Activated CD8-positive, alpha-beta memory T cell treated with anti-CD3 and anti-CD28 coated beads, Interleukin-2, amount 50 U/mL, for 48 hours (primary cell): ENCODE results near the gene TSSK6.

Experiments used
- DNase-seq: peaks from one replicate; pipeline ENCODE4 v3.0.0-alpha.2; 2020

Gene TSSK6

DNA sequence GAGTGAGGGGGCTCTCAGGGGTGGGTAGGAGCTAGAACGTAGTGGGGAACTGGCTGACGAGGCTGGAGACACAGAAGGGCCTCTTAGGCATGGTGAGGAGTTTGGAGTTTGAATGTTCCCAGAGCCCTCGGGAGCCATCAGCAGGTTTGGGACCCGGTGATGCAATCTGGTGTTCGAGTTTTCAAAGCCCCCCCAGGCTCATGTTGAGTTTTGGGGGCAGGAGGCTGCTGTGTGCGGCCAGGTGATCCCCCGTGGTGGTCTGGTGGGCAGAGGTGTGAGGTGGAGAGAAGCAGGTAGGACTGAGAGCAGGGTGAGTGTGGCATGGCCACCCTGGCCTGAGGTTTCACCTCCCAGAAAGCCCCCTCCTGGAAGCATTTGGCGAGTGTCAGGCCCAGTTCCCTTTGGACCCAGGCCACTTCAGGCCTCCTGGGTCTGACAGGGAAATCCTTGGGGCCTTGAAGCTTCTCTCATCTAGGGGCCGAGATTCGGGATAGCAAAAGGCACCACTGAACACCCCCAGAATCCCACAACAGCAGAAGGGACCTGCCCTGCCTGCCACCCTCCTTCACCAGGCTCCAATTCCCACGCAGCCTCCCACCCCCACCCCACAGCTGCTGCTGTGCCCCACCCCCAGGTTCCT, 14.6 kb upstream of the TSSK6 start:
- no peak for DNase-seq

DNA sequence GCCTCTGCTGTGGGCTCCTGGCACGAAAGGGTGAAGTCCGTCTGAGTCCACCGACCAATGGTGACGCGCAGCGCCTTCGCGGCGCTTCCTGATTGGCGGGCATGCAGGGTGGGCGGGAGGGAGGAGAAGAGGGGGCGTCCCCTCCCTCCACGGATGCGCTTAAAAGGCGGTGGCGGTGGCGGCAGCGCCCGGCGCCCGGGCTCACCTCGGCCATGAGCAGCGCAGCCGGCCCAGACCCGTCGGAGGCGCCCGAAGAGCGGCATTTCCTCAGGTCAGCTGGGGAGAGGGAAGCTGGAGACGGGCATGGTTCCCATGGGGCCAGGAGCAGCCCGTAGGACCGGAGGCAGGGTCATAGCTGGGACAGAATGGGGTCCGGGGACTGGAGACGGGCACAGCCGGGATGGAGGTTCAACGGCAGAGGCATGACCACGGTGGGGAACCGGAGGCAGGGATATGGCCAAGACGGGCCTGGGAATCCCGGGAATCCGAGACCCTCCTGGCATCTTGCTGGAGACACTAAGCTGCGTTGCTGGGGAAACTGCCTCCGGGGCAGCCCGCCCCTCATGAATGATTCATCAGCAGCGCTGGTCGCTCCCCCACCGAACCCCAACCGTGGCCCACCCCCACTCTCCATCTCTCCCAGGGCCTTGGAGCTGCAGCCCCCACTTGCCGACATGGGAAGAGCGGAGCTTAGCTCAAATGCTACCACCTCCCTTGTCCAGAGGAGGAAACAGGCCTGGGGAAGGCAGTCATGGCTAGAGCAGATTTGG, 13.6 kb upstream of the TSSK6 start, which contains the start of gene YJEFN3:
YJEFN3 (plus strand) TSS at position 191 of the 770 bp plus-strand sequence; CDS start at position 213, 22 bp downstream.
- no peak for DNase-seq

DNA sequence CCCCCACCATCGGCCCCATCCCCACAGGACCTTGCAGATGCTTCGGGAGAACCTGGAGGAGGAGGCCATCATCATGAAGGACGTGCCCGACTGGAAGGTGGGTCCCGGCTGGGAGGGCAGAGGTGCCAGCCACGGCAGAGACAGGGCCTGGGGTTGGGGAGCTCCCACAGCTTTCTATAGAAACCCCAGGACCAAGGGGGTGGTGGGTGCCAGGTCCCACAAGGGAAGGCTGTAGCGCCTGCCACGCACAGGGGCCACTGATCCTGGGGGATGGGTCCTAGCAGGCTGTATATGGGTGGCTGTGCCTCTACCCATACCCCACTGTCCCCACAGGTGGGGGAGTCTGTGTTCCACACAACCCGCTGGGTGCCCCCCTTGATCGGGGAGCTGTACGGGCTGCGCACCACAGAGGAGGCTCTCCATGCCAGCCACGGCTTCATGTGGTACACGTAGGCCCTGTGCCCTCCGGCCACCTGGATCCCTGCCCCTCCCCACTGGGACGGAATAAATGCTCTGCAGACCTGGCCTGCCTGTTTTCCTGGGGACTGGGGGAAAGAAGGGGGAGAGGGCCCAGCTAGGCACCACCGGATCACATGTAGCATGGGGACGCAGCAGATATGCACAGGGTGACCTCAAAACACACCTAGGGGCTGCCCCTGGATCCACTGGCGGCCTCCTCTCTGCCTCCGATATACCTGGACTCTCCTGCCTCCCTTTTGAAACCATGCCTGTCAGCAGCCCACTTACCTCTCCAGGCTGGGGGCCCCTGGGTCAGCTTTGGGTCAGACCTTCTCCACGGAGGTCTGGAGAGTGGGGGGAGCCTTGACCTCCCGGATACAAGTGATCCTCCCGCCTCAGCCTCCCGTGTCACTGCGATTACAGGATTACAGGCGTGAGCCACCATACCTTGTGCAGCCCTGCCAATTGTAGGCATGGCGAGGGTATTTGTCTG, 12.6 kb upstream of the TSSK6 start:
- DNase-seq: no peak

DNA sequence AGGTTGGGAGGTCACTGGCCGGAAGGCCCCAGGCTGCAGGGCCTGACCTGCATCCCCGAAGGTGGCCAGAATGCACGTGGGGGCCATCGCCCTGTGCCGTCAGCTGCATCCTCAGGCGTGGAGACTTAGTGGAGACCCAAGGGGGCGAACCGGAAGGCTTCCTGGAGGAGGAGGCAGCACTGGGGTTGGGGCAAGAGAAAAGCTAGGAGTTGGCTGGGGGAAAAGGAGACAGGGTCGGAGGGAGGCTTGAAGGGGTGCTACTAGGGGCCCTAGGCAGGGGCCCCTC, 12.0 kb upstream of the TSSK6 start:
- no peak for DNase-seq

DNA sequence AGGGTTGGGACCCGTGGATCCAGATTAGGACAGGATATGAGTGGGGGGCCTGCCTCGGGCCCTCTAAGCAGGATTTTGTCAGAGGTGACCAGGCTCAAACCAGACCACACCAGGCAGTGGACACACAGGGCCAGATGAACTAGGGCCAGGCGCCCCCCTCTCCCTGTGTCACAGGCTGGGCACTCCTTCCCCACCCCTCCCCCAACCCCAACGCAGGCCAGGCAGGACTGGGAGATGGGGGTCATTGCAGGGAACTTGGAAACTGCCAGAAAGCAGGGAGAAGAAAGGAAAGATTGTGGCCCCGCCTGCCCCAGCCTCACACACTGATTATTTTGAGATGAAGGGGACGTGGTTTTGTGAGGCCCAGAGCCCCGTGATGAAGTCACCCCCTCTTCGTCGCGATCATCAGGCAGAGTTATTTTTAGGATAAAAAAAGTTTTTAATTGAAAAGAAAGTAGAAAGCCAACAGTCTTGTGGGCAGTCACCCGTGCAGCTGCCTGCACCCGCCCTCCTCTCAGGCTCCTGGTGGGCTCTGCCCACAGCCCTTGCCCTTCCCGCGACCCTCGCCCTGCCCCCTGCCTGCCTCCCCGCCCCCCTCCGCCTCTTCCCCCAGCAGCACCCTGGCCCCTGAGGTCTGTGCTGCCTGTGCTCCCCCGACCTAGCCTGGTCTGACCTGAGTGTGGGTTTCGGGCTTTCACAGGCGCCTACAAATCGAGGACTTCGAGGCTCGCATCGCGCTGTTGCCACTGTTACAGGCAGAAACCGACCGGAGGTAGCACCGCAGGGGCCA, 11.4 kb upstream of the TSSK6 start:
- DNase-seq: no peak

DNA sequence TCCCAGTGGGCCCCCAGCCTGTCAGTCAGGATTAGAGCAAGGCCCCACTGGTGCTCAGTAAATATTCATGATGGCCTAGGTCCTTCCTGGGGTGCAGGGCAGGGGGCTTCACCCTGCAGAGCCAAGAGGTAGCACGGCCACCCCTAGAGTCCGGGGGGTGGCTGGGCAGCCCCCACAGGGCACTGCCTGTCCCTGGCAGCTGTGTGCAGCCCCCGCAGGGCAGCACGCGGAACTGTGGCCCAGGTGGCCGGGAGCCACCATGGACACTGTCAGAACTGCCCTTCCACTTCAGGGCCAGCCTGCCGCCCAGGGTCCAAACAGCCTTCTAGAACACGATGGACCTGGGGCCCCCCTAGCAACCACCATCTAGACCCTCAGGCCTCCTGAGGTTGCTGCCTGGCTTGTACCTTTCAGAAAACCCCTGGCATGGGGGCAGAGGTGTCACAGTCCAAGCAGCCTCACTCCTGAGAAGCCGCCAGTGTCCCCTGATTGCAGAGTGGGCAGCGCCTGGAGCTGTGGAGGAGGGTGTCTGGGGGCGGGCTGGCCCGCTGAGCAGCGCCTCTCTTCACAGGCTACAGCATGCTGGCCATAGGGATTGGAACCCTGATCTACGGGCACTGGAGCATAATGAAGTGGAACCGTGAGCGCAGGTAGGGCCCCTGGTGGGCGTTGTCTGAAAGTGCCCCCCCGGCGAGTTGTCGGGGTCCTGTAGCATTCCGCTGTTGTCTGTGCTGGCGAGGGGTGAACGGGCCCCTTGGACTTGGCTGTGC, 10.4 kb upstream of the TSSK6 start:
- no peak for DNase-seq

DNA sequence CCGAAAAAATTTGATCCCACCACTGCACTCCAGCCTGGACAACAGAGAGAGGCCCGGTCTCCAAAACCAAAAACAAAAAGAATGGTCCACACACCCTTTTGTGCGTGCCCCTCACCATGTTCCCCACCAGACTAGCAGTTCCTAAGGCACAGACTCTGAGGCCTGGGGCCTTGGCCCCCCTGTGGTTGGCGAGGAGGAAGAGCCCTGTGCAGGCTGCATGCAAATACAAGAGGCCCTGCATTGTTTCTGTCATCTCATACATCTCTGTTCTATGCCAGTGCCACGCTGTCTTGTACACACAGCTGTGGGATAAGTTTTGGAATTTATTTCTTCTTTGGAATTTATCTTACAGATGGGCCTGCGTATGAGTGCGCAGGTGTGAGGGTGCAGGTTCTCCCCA, 8.7 kb upstream of the TSSK6 start:
- DNase-seq: no peak

DNA sequence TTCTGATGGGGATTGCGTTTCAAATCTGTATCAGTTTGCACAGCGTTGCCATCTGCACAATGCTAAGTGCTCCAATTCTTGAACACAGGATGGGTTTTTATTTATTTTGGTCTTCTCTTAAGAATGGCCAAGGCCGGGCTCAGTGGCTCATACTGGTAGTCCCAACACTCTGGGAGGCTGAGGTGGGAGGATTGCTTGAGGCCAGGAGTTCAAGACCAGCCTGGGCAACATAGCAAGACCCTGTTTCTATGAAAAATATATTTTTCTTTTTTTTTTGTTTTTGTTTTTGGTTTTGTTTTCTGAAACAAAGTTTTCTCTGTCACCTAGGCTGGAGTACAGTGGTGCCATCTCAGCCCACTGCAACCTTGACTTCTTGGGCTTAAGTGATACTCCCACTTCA, 7.8 kb upstream of the TSSK6 start:
- DNase-seq: no peak

DNA sequence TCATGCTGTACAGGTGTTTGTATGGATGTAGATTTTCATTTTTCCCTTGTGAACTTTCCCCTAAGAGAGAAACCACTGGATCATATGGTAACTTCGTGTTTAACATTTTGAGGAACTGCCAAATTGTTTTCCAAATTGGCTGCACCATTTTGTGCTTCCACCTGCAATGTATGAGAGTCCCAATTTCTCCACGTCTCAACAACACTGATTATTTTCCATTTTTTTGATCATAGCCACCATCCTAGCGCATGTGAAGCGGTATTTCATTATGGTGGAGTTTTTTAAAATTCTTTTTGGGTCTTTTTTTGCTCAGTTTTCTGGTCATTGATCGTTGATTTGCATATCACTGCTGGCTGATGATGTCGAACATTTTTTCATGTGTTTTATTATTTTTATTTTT, 5.6 kb upstream of the TSSK6 start:
- no peak for DNase-seq

DNA sequence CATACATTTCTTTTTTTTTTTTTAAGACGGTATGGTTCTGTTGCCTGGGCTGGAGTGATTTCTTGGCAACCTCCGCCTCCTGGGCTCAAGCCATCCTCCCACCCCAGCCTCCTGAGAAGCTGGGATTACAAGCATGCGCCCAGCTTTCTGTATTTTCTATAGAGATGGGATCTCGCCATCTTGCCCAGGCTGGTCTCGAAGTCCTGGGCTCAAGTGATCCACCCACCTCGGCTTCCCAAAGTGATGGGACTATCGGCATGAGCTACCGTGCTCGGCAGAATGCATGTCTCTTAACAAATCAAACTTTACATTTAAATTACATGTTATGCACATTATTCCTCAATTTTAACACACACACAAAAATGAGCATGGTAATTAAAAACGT, 1.9 kb upstream of the TSSK6 start:
- no peak for DNase-seq

DNA sequence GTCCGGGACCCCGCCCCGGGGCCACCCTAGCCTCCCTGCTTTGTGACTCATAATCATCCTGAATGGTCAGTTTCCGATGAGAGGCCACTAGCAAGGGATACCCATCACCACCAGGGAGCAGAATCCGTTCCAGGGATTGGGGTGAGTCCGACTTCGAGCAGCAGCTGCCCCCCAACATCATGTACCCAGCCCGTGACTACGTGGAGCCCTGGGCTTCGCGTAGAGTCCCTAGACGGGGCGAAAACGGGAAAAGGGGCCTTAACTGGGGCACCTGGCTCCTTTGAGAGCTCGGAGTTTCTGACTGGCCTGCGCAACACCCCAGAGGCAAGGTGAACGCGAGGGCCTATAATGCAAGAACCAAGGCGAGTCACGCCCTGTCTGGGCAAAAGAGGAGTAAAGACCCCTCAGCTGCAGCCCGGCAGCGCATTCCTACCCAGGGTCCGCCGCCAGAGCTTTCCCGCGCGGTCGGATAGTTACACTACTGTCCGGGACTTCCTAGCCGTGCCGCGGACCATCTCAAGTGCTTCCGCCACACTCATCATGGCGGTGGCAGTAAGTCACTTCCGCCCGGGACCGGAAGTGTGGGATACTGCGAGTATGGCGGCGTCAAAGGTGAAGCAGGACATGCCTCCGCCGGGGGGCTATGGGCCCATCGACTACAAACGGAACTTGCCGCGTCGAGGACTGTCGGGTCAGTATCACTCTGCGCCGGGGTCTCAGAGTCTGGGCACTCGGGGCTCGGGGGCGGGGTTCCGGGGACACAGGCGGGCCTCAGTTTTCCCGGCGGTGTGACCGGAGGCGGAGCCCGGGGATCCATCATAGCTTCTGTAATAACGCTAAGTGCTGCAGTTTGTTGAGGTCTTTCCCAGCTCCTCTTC, 533 bp upstream of the TSSK6 start, which contains the start of gene NDUFA13:
NDUFA13 (plus strand) TSS at position 584 of the 878 bp plus-strand sequence; CDS start at position 598, 14 bp downstream.
- DNase-seq: peak; percentile 99

DNA sequence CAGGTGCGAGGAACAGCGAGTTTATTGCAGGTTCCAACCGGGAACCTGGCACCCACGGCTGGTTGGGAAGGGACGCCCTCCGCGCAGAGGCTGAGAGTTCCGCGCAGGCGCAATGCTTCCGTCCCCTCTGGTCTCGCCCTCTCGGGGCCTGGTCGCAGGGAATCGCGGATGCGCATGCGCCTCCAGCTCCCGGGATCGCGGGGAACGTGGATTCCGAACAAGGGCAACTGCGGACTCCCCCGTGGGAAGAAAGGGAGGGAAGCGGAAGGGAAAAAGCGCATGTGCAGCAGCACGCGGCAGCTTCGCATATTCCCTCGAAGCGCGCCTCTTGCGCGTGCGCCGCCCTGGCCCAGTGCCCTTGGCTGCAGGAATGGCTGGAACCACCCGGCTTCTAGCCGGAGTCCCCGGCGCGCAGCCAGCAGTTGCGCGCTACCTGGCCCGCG, 1.1 kb downstream of the TSSK6 start:
- no peak for DNase-seq

DNA sequence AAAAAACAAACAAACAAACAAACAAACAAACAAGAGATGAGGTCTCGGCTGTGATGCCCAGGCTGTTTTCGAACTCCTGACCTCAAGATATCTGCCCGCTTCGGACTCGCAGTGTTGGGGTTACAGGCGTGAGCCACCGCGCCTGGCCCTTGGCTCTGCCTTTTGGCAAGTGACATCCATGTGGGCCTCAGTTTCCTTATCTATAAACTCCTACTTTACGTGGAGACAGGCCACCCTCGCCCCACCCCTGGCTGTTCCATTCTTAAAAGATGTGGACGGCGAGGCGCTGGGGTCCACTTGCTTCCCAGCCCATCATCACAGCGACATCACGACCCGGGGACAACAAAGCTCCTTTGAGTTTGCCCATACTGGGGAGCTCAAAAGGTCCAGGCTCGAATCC, 1.7 kb downstream of the TSSK6 start:
- DNase-seq: no peak

DNA sequence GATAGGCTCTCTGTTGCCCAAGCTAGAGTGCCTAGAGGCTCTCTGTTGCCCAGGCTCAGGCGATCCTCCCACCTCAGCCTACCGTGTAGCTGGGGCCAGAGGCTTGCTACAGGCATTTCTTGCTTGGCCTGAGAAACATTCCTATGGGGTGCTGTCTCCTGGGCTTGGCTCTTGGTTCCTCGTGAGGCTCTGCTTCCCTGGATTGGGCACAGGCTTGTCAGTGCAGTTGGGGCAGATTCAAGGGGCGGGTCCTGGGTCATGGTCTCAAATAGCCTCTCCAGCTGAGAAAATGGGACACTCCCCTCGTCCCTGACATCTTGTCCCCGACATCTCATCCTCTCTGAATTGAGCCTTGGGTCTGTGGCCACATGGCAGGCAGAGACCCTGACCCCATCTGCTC, 4.9 kb downstream of the TSSK6 start:
- DNase-seq: no peak

DNA sequence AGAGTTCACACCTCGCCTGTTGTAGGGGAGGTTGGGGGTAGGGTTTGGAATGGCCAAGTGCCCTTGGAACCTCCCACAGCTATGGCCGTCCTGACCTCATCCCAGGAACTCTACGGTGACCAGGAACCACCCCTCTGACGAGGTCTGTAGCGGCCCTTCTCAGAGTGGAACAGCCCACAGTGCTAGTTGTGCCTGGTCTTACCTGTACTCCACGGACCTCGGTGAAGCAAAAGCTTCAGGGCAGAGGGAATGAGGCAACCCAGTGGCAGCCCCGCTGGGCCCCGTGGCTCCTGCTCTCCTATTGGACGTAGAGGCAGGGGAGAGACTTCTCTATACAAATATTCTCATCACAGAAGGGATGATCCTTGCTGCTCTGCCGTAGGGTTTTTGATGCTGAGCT, 7.1 kb downstream of the TSSK6 start:
- DNase-seq: no peak

DNA sequence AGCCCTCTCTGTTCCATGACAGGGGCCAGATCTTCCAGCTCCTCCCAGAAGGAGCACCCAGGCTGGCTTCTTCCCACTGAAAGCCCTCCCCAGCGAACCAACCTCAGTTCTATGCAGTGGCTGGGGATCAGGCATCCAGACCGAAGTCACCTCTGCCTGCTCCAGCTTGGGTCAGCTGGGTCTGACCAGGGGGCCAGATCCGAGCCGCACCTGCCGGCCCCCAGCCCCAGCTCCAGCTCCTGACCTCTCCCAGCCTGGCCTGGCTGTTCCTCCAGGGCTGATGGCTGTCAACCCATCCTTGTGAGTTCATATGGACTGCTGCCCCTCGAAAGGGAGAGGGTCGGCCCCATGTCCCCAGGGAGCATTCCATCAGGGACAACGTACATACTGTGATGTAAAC, 8.0 kb downstream of the TSSK6 start:
- no peak for DNase-seq

DNA sequence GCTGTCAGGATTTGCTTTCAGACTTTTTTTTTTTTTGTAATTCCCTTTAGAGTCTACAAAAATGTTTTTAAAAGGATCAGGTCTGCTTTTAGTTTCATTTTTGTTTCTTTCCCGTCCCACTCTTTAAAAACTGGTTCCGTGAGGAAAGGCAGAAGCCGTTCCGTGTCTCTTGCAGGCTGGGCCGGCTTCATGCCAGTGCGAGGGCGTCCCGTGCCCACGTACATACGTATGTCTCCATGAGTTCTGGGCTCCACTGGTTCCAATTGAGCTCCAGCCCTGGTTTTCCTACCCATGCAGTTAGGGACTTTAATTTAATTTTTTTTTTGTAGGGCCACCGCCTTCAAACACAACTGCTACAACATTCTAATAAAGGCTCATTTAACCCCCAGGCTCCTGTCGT, 8.8 kb downstream of the TSSK6 start:
- DNase-seq: no peak

DNA sequence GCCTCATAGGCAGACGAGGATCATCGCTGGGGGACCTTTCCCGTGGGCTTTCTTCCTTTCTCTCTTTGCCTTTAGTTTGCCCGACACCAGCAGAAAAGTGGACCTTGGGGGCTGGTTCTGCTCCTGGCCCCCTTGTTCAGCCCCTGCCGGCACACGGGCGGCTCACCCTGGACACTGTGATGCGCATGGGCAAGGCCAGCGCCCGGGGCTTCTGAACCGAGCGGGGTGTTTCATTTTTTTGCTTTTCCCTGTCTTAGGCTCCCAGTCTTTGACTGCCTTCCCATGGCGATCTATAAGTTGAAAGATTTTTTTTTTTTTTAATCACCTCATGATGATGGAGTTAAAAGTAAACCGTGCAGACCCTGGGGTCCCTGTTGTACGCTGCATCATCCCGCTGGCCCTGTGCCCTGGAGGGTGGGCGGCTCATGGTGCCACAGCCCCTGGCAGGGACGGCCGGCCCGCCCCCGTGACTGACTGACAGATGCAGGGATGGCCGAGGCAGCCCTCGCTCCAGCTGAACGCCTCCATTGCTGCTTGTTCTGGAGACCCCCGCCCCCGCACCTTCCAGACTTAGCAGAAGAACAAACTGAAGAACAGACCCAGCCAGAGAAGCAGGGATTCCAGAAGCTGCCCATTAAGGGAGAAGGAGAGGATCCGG, 9.6 kb downstream of the TSSK6 start:
- no peak for DNase-seq

DNA sequence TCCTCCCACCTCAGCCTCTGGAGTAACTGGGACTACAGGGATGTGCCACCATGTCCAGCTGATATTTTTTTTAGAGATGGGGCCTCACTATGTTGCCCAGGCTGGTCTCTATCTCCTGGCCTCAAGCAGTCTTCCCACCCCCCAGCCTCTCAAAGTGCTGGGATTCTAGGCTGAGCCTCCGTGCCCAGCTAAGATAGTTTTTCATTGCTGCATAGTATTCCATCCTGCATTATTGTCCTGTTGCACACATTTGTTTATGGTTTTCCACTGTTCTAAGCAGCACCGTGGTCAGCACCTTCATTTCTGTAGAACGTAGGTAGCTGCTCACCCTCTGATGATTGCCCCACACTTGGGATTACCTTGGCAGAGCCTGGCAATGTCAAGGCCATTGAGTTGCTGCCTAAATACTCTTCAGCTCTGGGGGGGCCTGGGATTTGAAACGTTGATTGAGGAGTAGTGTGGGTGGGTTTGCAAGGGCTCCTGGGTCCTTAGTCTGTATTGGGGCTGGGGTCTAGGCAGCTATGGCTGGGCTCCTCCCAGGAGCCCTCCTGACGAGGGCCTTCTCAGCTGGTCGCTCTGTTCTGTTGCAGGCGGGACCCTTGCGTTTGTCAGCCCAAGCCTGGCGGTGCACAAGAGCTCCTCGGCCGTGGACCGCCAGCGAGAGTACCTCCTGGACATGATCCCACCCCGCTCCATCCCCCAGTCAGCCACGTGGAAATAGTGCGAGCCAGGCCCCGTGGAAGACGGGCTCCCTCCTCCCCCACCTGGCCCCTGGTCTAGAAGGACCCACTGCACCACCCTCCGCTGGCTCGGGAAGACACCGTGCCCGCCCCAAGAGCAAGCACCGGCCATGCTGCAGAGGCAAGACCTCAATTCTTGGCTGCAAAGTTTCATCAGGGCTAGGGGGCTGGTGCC, 10.3 kb downstream of the TSSK6 start:
- no peak for DNase-seq
